GM12878 (cell line): ENCODE data around the gene P3R3URF. TPM values are rescaled to one million over a fixed set of nuclear protein-coding genes. Genes with fewer than 3 reads are reported as not detected.
A peak's percentile ranks its signal among the peaks of the same experiment; 100 is the strongest.

ENCODE experiments used
- BMI1 ChIP-seq: fragments of 450-650 bp; IDR thresholded peaks from 2 replicates; pipeline ENCODE4 v1.6.1; 2016; ENCODE audit warnings: mild to moderate bottlenecking, moderate library complexity, borderline replicate concordance
- CHD1 ChIP-seq: IDR thresholded peaks from 2 replicates; pipeline ENCODE4 v1.6.1; 2012; ENCODE audit warnings: low read depth, low read length, improper control_type of control experiment
- E4F1 ChIP-seq: fragments of 450-650 bp; IDR thresholded peaks from 2 replicates; pipeline ENCODE4 v1.6.1; 2018; ENCODE audit warnings: borderline replicate concordance, mild to moderate bottlenecking; ENCODE audit not compliant: partially characterized antibody
- FOXM1 ChIP-seq: IDR thresholded peaks from 2 replicates; pipeline ENCODE4 v1.6.1; 2012; ENCODE audit warnings: low read depth, mild to moderate bottlenecking, inconsistent platforms, low read length, moderate library complexity
- IRF3 ChIP-seq: fragments of 450-650 bp; IDR thresholded peaks from 2 replicates; pipeline ENCODE4 v1.6.1; 2014; ENCODE audit warnings: mild to moderate bottlenecking
- PKNOX1 ChIP-seq: fragments of 450-650 bp; IDR thresholded peaks from 2 replicates; pipeline ENCODE4 v1.6.1; 2016; ENCODE audit warnings: mild to moderate bottlenecking
- PML ChIP-seq: IDR thresholded peaks from 2 replicates; pipeline ENCODE4 v1.6.1; 2012; ENCODE audit warnings: low read length, inconsistent platforms
- SKIL ChIP-seq: fragments of 450-650 bp; IDR thresholded peaks from 2 replicates; pipeline ENCODE4 v1.6.1; 2017; ENCODE audit warnings: mild to moderate bottlenecking, low read depth, inconsistent platforms; ENCODE audit not compliant: poor library complexity, severe bottlenecking
- SMC3 ChIP-seq: IDR thresholded peaks from 2 replicates; pipeline ENCODE4 v1.6.1; 2011; ENCODE audit warnings: low read length, improper control_type of control experiment, borderline replicate concordance
- SREBF1 ChIP-seq: IDR thresholded peaks from 2 replicates; pipeline ENCODE4 v1.6.1; 2012; ENCODE audit warnings: mild to moderate bottlenecking, low read length
- TBL1XR1 ChIP-seq: IDR thresholded peaks from 2 replicates; pipeline ENCODE4 v1.6.1; 2012; ENCODE audit warnings: low read depth, low read length, improper control_type of control experiment
- YBX1 ChIP-seq: fragments of 450-650 bp; IDR thresholded peaks from 2 replicates; pipeline ENCODE4 v1.6.1; 2016; ENCODE audit warnings: antibody characterized with exemption
- ZZZ3 ChIP-seq: IDR thresholded peaks from 2 replicates; pipeline ENCODE4 v1.6.1; 2011; ENCODE audit warnings: low read depth; ENCODE audit not compliant: control insufficient read depth, insufficient read length
- polyA plus RNA-seq, 11 experiments: library from polyadenylated mRNA; depleted of rRNA in 4 of 11; unstranded in 6 of 11; stranded (reverse) in 5 of 11; fragments of >200 nt; fragmentation: Nextera tagmentation in 4 of 11; fragmentation: Illumina TruSeq in 1 of 11; extraction: Ambion mirVana in 4 of 11; extraction: Trizol in 1 of 11; gene quantifications; 1 replicate in 1 of 11; 2 replicates in 10 of 11; pipeline versions ENCODE4 v1.2.1 to v1.2.3, GENCODE V29; 2011 to 2016; ENCODE audit warnings: inconsistent platforms in 2 of 11, missing spikeins in 2 of 11, low read depth in 1 of 11
- total RNA-seq, 4 experiments: library from RNA; depleted of rRNA in 3 of 4; stranded (reverse); fragments of >200 nt in 3 of 4; fragmentation: Illumina TruSeq in 1 of 4; extraction: Trizol in 1 of 4; gene quantifications; 2 replicates each; pipeline versions ENCODE4 v1.2.1 to v1.2.3, GENCODE V29; 2013 to 2021
- TF ChIP-seq, protein P1 (sequence below): IDR thresholded peaks from 2 replicates; pipeline ENCODE4 v1.6.1; 2012; ENCODE audit warnings: low read depth, low read length, improper control_type of control experiment
- TF ChIP-seq, protein P2 (sequence below): fragments of 150-350 bp; IDR thresholded peaks from 2 replicates; pipeline ENCODE4 v1.6.1; 2016; ENCODE audit warnings: low read depth, low read length

P3R3URF gene
- total and polyA plus RNA-seq, 10 of the 15 experiments (the other 5 are each of a cell fraction or from before 2014, with no cell fraction given): not detected

DNA sequence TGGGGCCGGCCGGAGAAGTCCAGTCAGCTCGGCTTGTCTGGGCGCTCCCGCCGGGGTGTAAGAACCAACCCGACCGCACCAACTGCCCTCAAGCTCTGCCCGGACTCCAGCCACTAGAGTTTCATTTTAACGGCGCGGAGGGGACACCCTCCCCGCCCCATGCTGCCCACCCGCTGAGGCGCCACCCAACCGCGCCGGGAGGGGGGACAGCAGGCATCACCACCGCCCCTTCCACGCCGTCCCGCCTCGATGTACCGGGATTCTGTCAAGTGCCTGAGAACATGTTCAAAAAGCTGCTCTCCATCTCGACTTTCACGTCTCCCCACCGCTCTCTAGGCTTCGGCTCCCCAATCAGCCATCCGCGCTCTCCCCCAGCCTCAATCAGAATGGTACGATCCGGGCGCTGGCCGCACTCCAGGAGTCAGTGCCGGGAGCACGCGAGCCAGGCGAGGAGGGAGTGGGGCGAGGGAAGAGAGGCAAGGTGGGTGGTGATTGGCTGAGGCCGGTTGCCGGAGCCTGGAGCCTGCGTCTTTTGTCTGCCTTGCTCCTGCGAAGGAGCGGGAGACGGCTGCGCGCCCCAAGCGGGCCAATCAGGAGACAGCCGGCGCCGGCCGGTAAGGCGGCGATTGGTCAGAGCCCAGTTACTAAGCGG is 43.6 kb downstream of the P3R3URF start, which contains the start of gene PIK3R3 (continued):
- TF ChIP-seq, protein P1, sequence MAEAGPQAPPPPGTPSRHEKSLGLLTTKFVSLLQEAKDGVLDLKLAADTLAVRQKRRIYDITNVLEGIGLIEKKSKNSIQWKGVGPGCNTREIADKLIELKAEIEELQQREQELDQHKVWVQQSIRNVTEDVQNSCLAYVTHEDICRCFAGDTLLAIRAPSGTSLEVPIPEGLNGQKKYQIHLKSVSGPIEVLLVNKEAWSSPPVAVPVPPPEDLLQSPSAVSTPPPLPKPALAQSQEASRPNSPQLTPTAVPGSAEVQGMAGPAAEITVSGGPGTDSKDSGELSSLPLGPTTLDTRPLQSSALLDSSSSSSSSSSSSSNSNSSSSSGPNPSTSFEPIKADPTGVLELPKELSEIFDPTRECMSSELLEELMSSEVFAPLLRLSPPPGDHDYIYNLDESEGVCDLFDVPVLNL: no peak
- TF ChIP-seq SREBF1 (peak; percentile 97), TBL1XR1 (peak; percentile 44), ZZZ3 (no peak), YBX1 (no peak), FOXM1 (no peak; the same call in 1 of the 2 replicates), IRF3 (no peak), PML (peak; percentile 90), CHD1 (peak; percentile 99), PKNOX1 (peak; percentile 87), SKIL (peak; percentile 98), SMC3 (no peak), BMI1 (no peak), E4F1 (peak; percentile 91)
- TF ChIP-seq, protein P2, sequence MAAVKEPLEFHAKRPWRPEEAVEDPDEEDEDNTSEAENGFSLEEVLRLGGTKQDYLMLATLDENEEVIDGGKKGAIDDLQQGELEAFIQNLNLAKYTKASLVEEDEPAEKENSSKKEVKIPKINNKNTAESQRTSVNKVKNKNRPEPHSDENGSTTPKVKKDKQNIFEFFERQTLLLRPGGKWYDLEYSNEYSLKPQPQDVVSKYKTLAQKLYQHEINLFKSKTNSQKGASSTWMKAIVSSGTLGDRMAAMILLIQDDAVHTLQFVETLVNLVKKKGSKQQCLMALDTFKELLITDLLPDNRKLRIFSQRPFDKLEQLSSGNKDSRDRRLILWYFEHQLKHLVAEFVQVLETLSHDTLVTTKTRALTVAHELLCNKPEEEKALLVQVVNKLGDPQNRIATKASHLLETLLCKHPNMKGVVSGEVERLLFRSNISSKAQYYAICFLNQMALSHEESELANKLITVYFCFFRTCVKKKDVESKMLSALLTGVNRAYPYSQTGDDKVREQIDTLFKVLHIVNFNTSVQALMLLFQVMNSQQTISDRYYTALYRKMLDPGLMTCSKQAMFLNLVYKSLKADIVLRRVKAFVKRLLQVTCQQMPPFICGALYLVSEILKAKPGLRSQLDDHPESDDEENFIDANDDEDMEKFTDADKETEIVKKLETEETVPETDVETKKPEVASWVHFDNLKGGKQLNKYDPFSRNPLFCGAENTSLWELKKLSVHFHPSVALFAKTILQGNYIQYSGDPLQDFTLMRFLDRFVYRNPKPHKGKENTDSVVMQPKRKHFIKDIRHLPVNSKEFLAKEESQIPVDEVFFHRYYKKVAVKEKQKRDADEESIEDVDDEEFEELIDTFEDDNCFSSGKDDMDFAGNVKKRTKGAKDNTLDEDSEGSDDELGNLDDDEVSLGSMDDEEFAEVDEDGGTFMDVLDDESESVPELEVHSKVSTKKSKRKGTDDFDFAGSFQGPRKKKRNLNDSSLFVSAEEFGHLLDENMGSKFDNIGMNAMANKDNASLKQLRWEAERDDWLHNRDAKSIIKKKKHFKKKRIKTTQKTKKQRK: no peak
